Measurements from ENCODE around the gene BMP7. TPM values are rescaled to one million over a fixed set of nuclear protein-coding genes. Genes with fewer than 3 reads are reported as not detected.

Gene BMP7
- total RNA-seq, 1 experiment from 2014 or later, result 0.13 TPM

DNA sequence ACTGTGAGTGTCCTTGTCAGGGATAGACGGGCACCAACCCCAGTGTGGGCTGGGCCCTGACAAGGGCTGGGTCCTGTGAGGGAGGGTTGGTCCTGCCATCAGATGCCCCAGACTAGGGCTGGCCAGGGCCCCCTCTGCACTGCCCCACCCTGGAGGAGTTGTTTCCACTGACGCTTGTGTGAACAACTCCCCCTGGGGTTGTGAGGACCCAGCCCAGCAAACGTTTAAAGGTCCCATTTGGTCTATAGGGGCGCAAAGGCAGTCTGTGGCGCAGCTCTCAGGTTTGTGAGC is 104.1 kb downstream of the BMP7 start:
- Histone ChIP-seq H2AFZ (no peak overlapping the region), H3K4me1 (replicated peaks; ENCODE audit: insufficient read depth) (no peaks in the 10 kb centered on the region)
- CTCF ChIA-PET, result no interaction called here

DNA sequence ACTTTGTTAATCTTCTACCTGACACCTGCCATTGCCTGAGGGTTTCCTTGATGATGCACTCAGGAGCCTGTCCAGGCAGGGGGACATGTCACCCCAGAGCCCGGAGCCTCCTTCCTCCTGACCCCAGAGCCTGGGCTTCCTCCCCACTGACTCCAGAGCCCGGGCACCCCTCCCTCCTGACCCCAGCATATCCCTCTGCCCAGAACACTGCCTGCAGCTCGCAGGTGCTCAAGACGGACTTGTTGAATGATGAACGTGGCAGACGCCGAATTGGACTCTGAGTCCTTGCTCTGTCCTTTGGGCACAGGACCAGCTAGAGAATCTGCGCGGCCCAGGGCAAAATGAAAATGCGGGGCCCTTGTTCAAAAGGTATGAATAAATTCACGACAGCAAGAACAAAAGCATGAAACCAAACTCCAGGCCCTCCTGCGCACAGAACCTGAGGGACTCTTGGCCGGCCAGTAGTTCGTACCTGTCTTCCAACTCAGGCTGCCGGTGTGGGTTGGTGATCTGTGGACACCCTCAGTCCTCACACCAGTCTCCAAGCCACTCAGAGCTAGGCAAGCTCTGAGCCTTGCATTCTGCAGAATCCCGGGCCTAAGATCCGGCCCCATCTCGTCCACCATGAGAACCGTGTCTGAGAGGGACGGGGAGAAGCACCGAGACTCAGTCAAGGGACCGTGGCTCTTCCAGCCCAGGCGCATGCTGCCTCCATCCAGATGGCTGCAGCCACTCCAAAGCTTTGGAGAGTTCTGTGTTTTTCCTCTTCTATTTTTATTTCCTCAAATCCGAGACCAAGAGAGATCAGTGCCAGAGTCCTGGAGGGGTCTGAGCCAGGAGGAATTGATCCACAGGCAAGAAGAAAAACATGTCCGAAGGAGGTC is 104.7 kb downstream of the BMP7 start:
- H3K9me2 ChIP-seq (ENCODE audit: insufficient read depth), result no peaks in the 10 kb centered on the region
- no peaks in the 10 kb centered on the region for H3K4me1 ChIP-seq (replicated peaks; ENCODE audit: insufficient read depth)
- no peaks in the 10 kb centered on the region for H3K9me3 ChIP-seq (ENCODE audit: insufficient read depth, low read depth)
- no peak overlapping the region for H3K27ac ChIP-seq
- H3K79me2 ChIP-seq (ENCODE audit: low read depth), result no peaks in the 10 kb centered on the region
- peaks cover 66% of the 10 kb centered on the region for H3K27me3 ChIP-seq (ENCODE audit: insufficient read depth, low read depth)
- H3K4me3 ChIP-seq, result no peak overlapping the region
- no peak for DNase-seq
- ChIA-PET CTCF (no interaction called here), POLR2A (ENCODE audit: unreplicated experiment) (interaction anchor here (0.7 kb wide), 1 partner anchor 452 kb away, joined by 5 read pairs; no protein-coding TSS in a partner anchor)
- H3F3A ChIP-seq (ENCODE audit: insufficient read depth, low read depth), result no peaks in the 10 kb centered on the region
- H2AFZ ChIP-seq, result no peak overlapping the region
- intact Hi-C loops (cut with micrococcal nuclease; ENCODE audit: unreplicated experiment), result no loop called here
- no peak for TF ChIP-seq EZH2 (IDR thresholded peaks at IDR 0.05; ENCODE audit: low read depth)
- H4K20me1 ChIP-seq (ENCODE audit: insufficient read depth), result no peaks in the 10 kb centered on the region
- BruUV-seq (replicated peaks), result no TSS peak
- no peaks in the 10 kb centered on the region for H3K36me3 ChIP-seq (ENCODE audit: low read depth)
- H3K4me2 ChIP-seq, result no peak overlapping the region

More for the DNA sequence above, 104.1 kb downstream of the BMP7 start:
- H3K9me3 ChIP-seq (ENCODE audit: insufficient read depth, low read depth), result no peaks in the 10 kb centered on the region
- TF ChIP-seq, protein P1, sequence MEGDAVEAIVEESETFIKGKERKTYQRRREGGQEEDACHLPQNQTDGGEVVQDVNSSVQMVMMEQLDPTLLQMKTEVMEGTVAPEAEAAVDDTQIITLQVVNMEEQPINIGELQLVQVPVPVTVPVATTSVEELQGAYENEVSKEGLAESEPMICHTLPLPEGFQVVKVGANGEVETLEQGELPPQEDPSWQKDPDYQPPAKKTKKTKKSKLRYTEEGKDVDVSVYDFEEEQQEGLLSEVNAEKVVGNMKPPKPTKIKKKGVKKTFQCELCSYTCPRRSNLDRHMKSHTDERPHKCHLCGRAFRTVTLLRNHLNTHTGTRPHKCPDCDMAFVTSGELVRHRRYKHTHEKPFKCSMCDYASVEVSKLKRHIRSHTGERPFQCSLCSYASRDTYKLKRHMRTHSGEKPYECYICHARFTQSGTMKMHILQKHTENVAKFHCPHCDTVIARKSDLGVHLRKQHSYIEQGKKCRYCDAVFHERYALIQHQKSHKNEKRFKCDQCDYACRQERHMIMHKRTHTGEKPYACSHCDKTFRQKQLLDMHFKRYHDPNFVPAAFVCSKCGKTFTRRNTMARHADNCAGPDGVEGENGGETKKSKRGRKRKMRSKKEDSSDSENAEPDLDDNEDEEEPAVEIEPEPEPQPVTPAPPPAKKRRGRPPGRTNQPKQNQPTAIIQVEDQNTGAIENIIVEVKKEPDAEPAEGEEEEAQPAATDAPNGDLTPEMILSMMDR (conservative IDR thresholded peaks at IDR 0.05), result no peak
- no peak for TF ChIP-seq EZH2 (IDR thresholded peaks at IDR 0.05; ENCODE audit: low read depth)
- H3K4me3 ChIP-seq, result no peak overlapping the region
- H3K9me2 ChIP-seq (ENCODE audit: insufficient read depth), result no peaks in the 10 kb centered on the region
- H3K27ac ChIP-seq, result no peak overlapping the region
- intact Hi-C loops (cut with micrococcal nuclease; ENCODE audit: unreplicated experiment), result no loop called here
- POLR2A ChIA-PET (ENCODE audit: unreplicated experiment), result no interaction called here
- no peaks in the 10 kb centered on the region for H3K79me2 ChIP-seq (ENCODE audit: low read depth)
- H3K36me3 ChIP-seq (ENCODE audit: low read depth), result no peaks in the 10 kb centered on the region
- no peaks in the 10 kb centered on the region for H4K20me1 ChIP-seq (ENCODE audit: insufficient read depth)
- DNase-seq, result no peak
- H3K27me3 ChIP-seq (ENCODE audit: insufficient read depth, low read depth), result peaks cover 66% of the 10 kb centered on the region
- BruUV-seq (replicated peaks), result no TSS peak
- no peaks in the 10 kb centered on the region for H3F3A ChIP-seq (ENCODE audit: insufficient read depth, low read depth)
- H3K4me2 ChIP-seq, result no peak overlapping the region

DNA sequence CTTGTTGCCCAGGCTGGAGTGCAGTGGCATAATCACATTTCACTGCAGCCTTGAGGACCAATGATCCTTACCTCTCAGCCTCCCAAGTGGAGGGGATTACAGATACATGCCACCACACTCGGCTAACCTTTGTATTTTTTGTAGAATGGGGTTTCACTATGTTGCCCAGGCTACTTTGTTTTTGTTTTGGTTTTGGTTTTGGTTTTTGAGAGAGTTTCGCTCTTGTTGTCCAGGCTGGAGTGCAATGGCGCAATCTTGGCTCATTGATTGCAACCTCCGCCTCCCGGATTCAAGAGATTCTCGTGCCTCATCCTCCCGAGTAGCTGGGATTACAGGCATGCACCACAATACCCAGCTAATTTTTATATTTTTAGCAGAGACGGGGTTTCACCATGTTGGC is 105.5 kb downstream of the BMP7 start:
- BruUV-seq (replicated peaks), result no TSS peak
- Histone ChIP-seq H3K4me2 (no peak overlapping the region), H4K20me1 (ENCODE audit: insufficient read depth) (no peaks in the 10 kb centered on the region), H3F3A (ENCODE audit: insufficient read depth, low read depth) (no peaks in the 10 kb centered on the region), H3K27me3 (ENCODE audit: insufficient read depth, low read depth) (peaks cover 66% of the 10 kb centered on the region), H2AFZ (no peak overlapping the region), H3K4me3 (no peak overlapping the region), H3K4me1 (replicated peaks; ENCODE audit: insufficient read depth) (no peaks in the 10 kb centered on the region), H3K9me2 (ENCODE audit: insufficient read depth) (no peaks in the 10 kb centered on the region), H3K36me3 (ENCODE audit: low read depth) (no peaks in the 10 kb centered on the region), H3K79me2 (ENCODE audit: low read depth) (no peaks in the 10 kb centered on the region), H3K27ac (no peak overlapping the region), H3K9me3 (ENCODE audit: insufficient read depth, low read depth) (no peaks in the 10 kb centered on the region)
- POLR2A ChIA-PET (ENCODE audit: unreplicated experiment), result no interaction called here
- intact Hi-C loops (cut with micrococcal nuclease; ENCODE audit: unreplicated experiment), result no loop called here
- DNase-seq, result no peak
- CTCF ChIA-PET, result no interaction called here
- TF ChIP-seq, protein P1 (conservative IDR thresholded peaks at IDR 0.05), result no peak
- TF ChIP-seq EZH2 (IDR thresholded peaks at IDR 0.05; ENCODE audit: low read depth), result no peak
